H9 (cell line): ENCODE results near the gene PRR12. TPM values are rescaled to one million over a fixed set of nuclear protein-coding genes. Genes with fewer than 3 reads are reported as not detected.

Experiments used
- DNase-seq: peaks from one replicate; pipeline ENCODE4 v3.0.0-alpha.2; 2017
- H2AFZ ChIP-seq: one replicate; pipeline ENCODE4 v1.6.1; 2013; ENCODE audit warnings: mild to moderate bottlenecking, low read length, control low read depth, moderate library complexity
- H2AK5ac ChIP-seq: 2 replicates; pipeline ENCODE4 v1.6.1; 2013; ENCODE audit warnings: low read length, control low read depth, mixed read lengths; ENCODE audit not compliant: insufficient read length
- H2BK120ac ChIP-seq: one replicate; pipeline ENCODE4 v1.6.1; 2013; ENCODE audit warnings: low read depth, mild to moderate bottlenecking, low read length, control low read depth, inconsistent platforms; ENCODE audit not compliant: poor library complexity, severe bottlenecking
- H2BK12ac ChIP-seq: 2 replicates; pipeline ENCODE4 v1.6.1; 2013; ENCODE audit warnings: low read length, control low read depth, mixed read lengths, low read depth; ENCODE audit not compliant: insufficient read length
- H2BK15ac ChIP-seq: 2 replicates; pipeline ENCODE4 v1.6.1; 2013; ENCODE audit warnings: low read depth, low read length, control low read depth
- H2BK20ac ChIP-seq: one replicate; pipeline ENCODE4 v1.6.1; 2013; ENCODE audit warnings: low read depth, mild to moderate bottlenecking, low read length, control low read depth, inconsistent platforms; ENCODE audit not compliant: poor library complexity, severe bottlenecking
- H2BK5ac ChIP-seq: 2 replicates; pipeline ENCODE4 v1.6.1; 2013; ENCODE audit warnings: low read length, control low read depth, mixed read lengths; ENCODE audit not compliant: insufficient read length
- H3K14ac ChIP-seq: 2 replicates; pipeline ENCODE4 v1.6.1; 2013; ENCODE audit warnings: low read length, control low read depth; ENCODE audit not compliant: insufficient read depth
- H3K18ac ChIP-seq: 2 replicates; pipeline ENCODE4 v1.6.1; 2013; ENCODE audit warnings: low read depth, mild to moderate bottlenecking, mixed read lengths, low read length, control low read depth; ENCODE audit not compliant: insufficient read length
- H3K23ac ChIP-seq: 2 replicates; pipeline ENCODE4 v1.6.1; 2013; ENCODE audit warnings: low read length, control low read depth, mixed read lengths, low read depth; ENCODE audit not compliant: insufficient read length
- H3K23me2 ChIP-seq: 2 replicates; pipeline ENCODE4 v1.6.1; 2013; ENCODE audit warnings: low read depth, mild to moderate bottlenecking, mixed read lengths, low read length, control low read depth; ENCODE audit not compliant: insufficient read length, poor library complexity, severe bottlenecking
- H3K27ac ChIP-seq: 2 replicates; pipeline ENCODE4 v1.5.1; 2013; ENCODE audit warnings: low read length, control low read depth, mixed read lengths, low read depth; ENCODE audit not compliant: insufficient read length
- H3K27me3 ChIP-seq: 2 replicates; pipeline ENCODE4 v1.6.1; 2013; ENCODE audit warnings: low read length, control low read depth, inconsistent platforms; ENCODE audit not compliant: insufficient read depth
- H3K4ac ChIP-seq: 2 replicates; pipeline ENCODE4 v1.6.1; 2013; ENCODE audit warnings: low read depth, mild to moderate bottlenecking, control low read depth, inconsistent platforms, low read length, moderate library complexity
- H3K4me1 ChIP-seq: 2 replicates; pipeline ENCODE4 v1.6.1; 2013; ENCODE audit warnings: low read length, control low read depth, inconsistent platforms; ENCODE audit not compliant: insufficient read depth
- H3K4me2 ChIP-seq: 2 replicates; pipeline ENCODE4 v1.6.1; 2013; ENCODE audit warnings: low read length, control low read depth, mixed read lengths; ENCODE audit not compliant: insufficient read length, insufficient read depth
- H3K56ac ChIP-seq: 2 replicates; pipeline ENCODE4 v1.6.1; 2013; ENCODE audit warnings: low read depth, mild to moderate bottlenecking, mixed read lengths, low read length, control low read depth; ENCODE audit not compliant: insufficient read length
- H3K79me1 ChIP-seq: 2 replicates; pipeline ENCODE4 v1.6.1; 2013; ENCODE audit warnings: low read depth, mild to moderate bottlenecking, moderate library complexity, low read length, control low read depth, inconsistent platforms; ENCODE audit not compliant: insufficient read depth, poor library complexity, severe bottlenecking
- H3K79me2 ChIP-seq: 2 replicates; pipeline ENCODE4 v1.6.1; 2013; ENCODE audit warnings: low read length, control low read depth, inconsistent platforms; ENCODE audit not compliant: insufficient read depth
- H3K9ac ChIP-seq: 2 replicates; pipeline ENCODE4 v1.6.1; 2013; ENCODE audit warnings: low read length, control low read depth, mixed read lengths; ENCODE audit not compliant: insufficient read length; ENCODE audit errors: extremely low read depth
- H3K9me3 ChIP-seq: one replicate; pipeline ENCODE4 v1.6.1; 2013; ENCODE audit warnings: low read depth, low read length, inconsistent platforms; ENCODE audit not compliant: control insufficient read depth
- H3T11ph ChIP-seq: one replicate; pipeline ENCODE4 v1.6.1; 2013; ENCODE audit warnings: mild to moderate bottlenecking, low read length, control low read depth, inconsistent platforms
- H4K20me1 ChIP-seq: one replicate; pipeline ENCODE4 v1.6.1; 2013; ENCODE audit not compliant: control insufficient read depth, insufficient read length, insufficient read depth
- H4K5ac ChIP-seq: 2 replicates; pipeline ENCODE4 v1.6.1; 2013; ENCODE audit warnings: low read depth, mild to moderate bottlenecking, mixed read lengths, low read length, control low read depth; ENCODE audit not compliant: insufficient read length
- H4K8ac ChIP-seq: replicated peaks from 2 replicates; pipeline ENCODE4 v1.6.1; 2013; ENCODE audit warnings: low read length, control low read depth, mixed read lengths, low read depth; ENCODE audit not compliant: insufficient read length
- H4K91ac ChIP-seq: 2 replicates; pipeline ENCODE4 v1.6.1; 2013; ENCODE audit warnings: low read depth, mild to moderate bottlenecking, moderate library complexity, mixed read lengths, low read length, control low read depth; ENCODE audit not compliant: insufficient read length
- H3K27ac Mint-ChIP-seq, 3 experiments: 2 replicates in 2 of 3; 3 replicates in 1 of 3; pipeline ENCODE4 v1.8.0; 2020 to 2021; ENCODE audit warnings: mixed read lengths in 3 of 3, mild to moderate bottlenecking in 1 of 3, moderate library complexity in 1 of 3
- H3K27me3 Mint-ChIP-seq: 2 replicates; pipeline ENCODE4 v1.8.0; 2021; ENCODE audit warnings: low read depth, mild to moderate bottlenecking, moderate library complexity, mixed read lengths
- H3K36me3 Mint-ChIP-seq, 3 experiments: 2 replicates in 2 of 3; 3 replicates in 1 of 3; pipeline ENCODE4 v1.8.0; 2020 to 2021; ENCODE audit warnings: low read depth in 3 of 3, mixed read lengths in 3 of 3; ENCODE audit not compliant: insufficient read depth in 1 of 3
- H3K4me1 Mint-ChIP-seq, 2 experiments: 2 replicates each; pipeline ENCODE4 v1.8.0; 2020; ENCODE audit warnings: mixed read lengths in 2 of 2
- H3K4me3 Mint-ChIP-seq, 2 experiments: 2 replicates in 1 of 2; 3 replicates in 1 of 2; pipeline ENCODE4 v1.8.0; 2020 to 2021; ENCODE audit warnings: mild to moderate bottlenecking in 2 of 2, mixed read lengths in 2 of 2, moderate library complexity in 1 of 2
- H3K9me3 Mint-ChIP-seq, 2 experiments: 2 replicates in 1 of 2; 3 replicates in 1 of 2; pipeline ENCODE4 v1.8.0; 2020; ENCODE audit warnings: mild to moderate bottlenecking in 2 of 2, mixed read lengths in 2 of 2, moderate library complexity in 1 of 2
- CTCF ChIP-seq: fragments of 200-600 bp; sonication (generic); conservative IDR thresholded peaks from 3 replicates; pipeline ENCODE4 v1.8.0; 2021; ENCODE audit warnings: antibody characterized with exemption, mild to moderate bottlenecking
- WGBS: extraction: QIAGEN DNeasy Blood & Tissue Kit; methylation state at CpG from one replicate; pipeline ENCODE4 v1.1.7; 2013; ENCODE audit warnings: missing lambda C conversion rate, low lambda C conversion rate, mixed read lengths; ENCODE audit not compliant: insufficient read length; ENCODE audit errors: extremely low coverage; 5-methylcytosine and 5-hydroxymethylcytosine counted together
- total RNA-seq: library from RNA; stranded (reverse); gene quantifications from 2 replicates; pipeline ENCODE4 v1.2.1, GENCODE V29; 2021

Gene PRR12
- total RNA-seq, 1 experiment from 2014 or later = 65.9 TPM

- H2AK5ac ChIP-seq = no peak overlapping the region
- H3K79me1 ChIP-seq = no peaks in the 10 kb centered on the region
- WGBS = no CpG with 5 or more reads among the region's 10 CpGs
- H3K27me3 ChIP-seq = no peaks in the 10 kb centered on the region
- no peak overlapping the region for H3K23ac ChIP-seq
- no peaks in the 10 kb centered on the region for H4K20me1 ChIP-seq
- H3K9me3 Mint-ChIP-seq = no peaks in the 10 kb centered on the region
- no peak overlapping the region for H2BK15ac ChIP-seq
- H2BK20ac ChIP-seq = no peak overlapping the region
- H3K4me3 Mint-ChIP-seq = no peak overlapping the region; a peak in 1 of 5 replicates
- no peak overlapping the region for H4K5ac ChIP-seq
- no peaks in the 10 kb centered on the region for H3K4me1 ChIP-seq
- no peaks in the 10 kb centered on the region for H3K27me3 Mint-ChIP-seq
- no peak for TF ChIP-seq CTCF
- H2AFZ ChIP-seq = no peak overlapping the region
- H3K27ac ChIP-seq = no peak overlapping the region
- no peak overlapping the region for H3K14ac ChIP-seq
- H2BK12ac ChIP-seq = no peak overlapping the region
- DNase-seq = no peak
- H3K9ac ChIP-seq = no peak overlapping the region
- no peaks in the 10 kb centered on the region for H3K79me2 ChIP-seq
- H2BK5ac ChIP-seq = no peak overlapping the region
- H3T11ph ChIP-seq = no peak overlapping the region
- H3K27ac Mint-ChIP-seq = no peak overlapping the region; a peak in 1 of 7 replicates
- H3K4ac ChIP-seq = no peak overlapping the region
- H3K18ac ChIP-seq = no peak overlapping the region
- H4K91ac ChIP-seq = no peak overlapping the region
- H3K9me3 ChIP-seq = no peaks in the 10 kb centered on the region
- H3K56ac ChIP-seq = no peak overlapping the region
- H2BK120ac ChIP-seq = no peak overlapping the region
- H3K23me2 ChIP-seq = no peaks in the 10 kb centered on the region
- peaks cover 30 to 81% (median 74%) of the 10 kb centered on the region in 3 experiments for H3K36me3 Mint-ChIP-seq
- peaks cover 19 to 21% of the 10 kb centered on the region in 2 experiments for H3K4me1 Mint-ChIP-seq
- H4K8ac ChIP-seq = no peak overlapping the region
- no peak overlapping the region for H3K4me2 ChIP-seq
Measured at GRCh38 chr19:49654581-49654980, 63.6 kb downstream of the PRR12 start.
